IMR-90 (cell line): Measurements from ENCODE around the gene MLKL. TPM values are rescaled to one million over a fixed set of nuclear protein-coding genes. Genes with fewer than 3 reads are reported as not detected.

Experiments used
- ATAC-seq: fragments of 200-7000 bp; cut with Tn5 transposase; 2 replicates; pipeline ENCODE4 v1.9.1; 2020; ENCODE audit warnings: low read depth, mild to moderate bottlenecking, moderate library complexity
- BruUV-seq: library from RNA; stranded (reverse); fragments of 400-500 nt; replicated peaks from 2 replicates; lab custom pipeline; 2021; lab: Mats Ljungman, UMichigan
- CTCF ChIA-PET: fragments of 300-600 bp; formaldehyde crosslinking; extraction: SDS; loops from one replicate; lab custom pipeline; 2021; ENCODE audit warnings: antibody characterized with exemption; lab: Yijun Ruan, JAX
- POLR2A ChIA-PET: fragments of 300-600 bp; sonication (Branson Sonifier 250); formaldehyde crosslinking; loops from one replicate; lab custom pipeline; 2022; ENCODE audit warnings: antibody characterized with exemption; ENCODE audit not compliant: unreplicated experiment; lab: Charles Lee
- DNase-seq: peaks from one replicate; pipeline ENCODE4 v3.0.0; 2013
- H2AFZ ChIP-seq: replicated peaks from 2 replicates; pipeline ENCODE3; 2013; ENCODE audit warnings: low read length, mild to moderate bottlenecking; ENCODE audit not compliant: poor library complexity
- H2AK5ac ChIP-seq: 2 replicates; pipeline ENCODE4 v1.6.1; 2013; ENCODE audit warnings: low read depth, low read length, inconsistent platforms
- H2AK9ac ChIP-seq: replicated peaks from 2 replicates; pipeline ENCODE3; 2013; ENCODE audit warnings: mild to moderate bottlenecking, low read depth, low read length, moderate library complexity; ENCODE audit not compliant: poor library complexity
- H2BK120ac ChIP-seq: 2 replicates; pipeline ENCODE4 v1.6.1; 2013; ENCODE audit warnings: low read depth, low read length, inconsistent platforms
- H2BK15ac ChIP-seq: 3 replicates; pipeline ENCODE4 v1.6.1; 2013; ENCODE audit warnings: low read depth, low read length, inconsistent platforms
- H2BK20ac ChIP-seq: 2 replicates; pipeline ENCODE4 v1.6.1; 2013; ENCODE audit warnings: low read depth, mild to moderate bottlenecking, inconsistent platforms, low read length, moderate library complexity
- H2BK5ac ChIP-seq: 2 replicates; pipeline ENCODE4 v1.6.1; 2013; ENCODE audit warnings: mild to moderate bottlenecking, low read depth, low read length, inconsistent platforms; ENCODE audit not compliant: poor library complexity, severe bottlenecking
- H3K14ac ChIP-seq: replicated peaks from 2 replicates; pipeline ENCODE4 v1.6.1; 2013; ENCODE audit warnings: low read depth, low read length, inconsistent platforms
- H3K18ac ChIP-seq: 2 replicates; pipeline ENCODE4 v1.6.1; 2013; ENCODE audit warnings: low read depth, low read length, control low read depth
- H3K23ac ChIP-seq: 2 replicates; pipeline ENCODE4 v1.6.1; 2013; ENCODE audit warnings: low read depth, low read length, inconsistent platforms
- H3K27ac ChIP-seq: 2 replicates; pipeline ENCODE4 v1.5.1; 2013; ENCODE audit warnings: mild to moderate bottlenecking, control low read depth, low read length; ENCODE audit not compliant: insufficient read depth
- H3K27me3 ChIP-seq: 2 replicates; pipeline ENCODE4 v1.6.1; 2013; ENCODE audit warnings: low read length; ENCODE audit not compliant: control insufficient read depth, insufficient read depth
- H3K36me3 ChIP-seq: 2 replicates; pipeline ENCODE4 v1.6.1; 2013; ENCODE audit warnings: low read length, mixed read lengths; ENCODE audit not compliant: control insufficient read depth, insufficient read depth
- H3K4ac ChIP-seq: 2 replicates; pipeline ENCODE4 v1.6.1; 2013; ENCODE audit warnings: low read depth, low read length, inconsistent platforms
- H3K4me1 ChIP-seq: 2 replicates; pipeline ENCODE4 v1.6.1; 2013; ENCODE audit warnings: low read length, mixed read lengths; ENCODE audit not compliant: control insufficient read depth, insufficient read depth
- H3K4me2 ChIP-seq: 2 replicates; pipeline ENCODE4 v1.6.1; 2013; ENCODE audit warnings: low read depth, mild to moderate bottlenecking, control low read depth, low read length, moderate library complexity
- H3K4me3 ChIP-seq: 2 replicates; pipeline ENCODE4 v1.5.1; 2013; ENCODE audit warnings: low read depth, mild to moderate bottlenecking, control low read depth, low read length, moderate library complexity; ENCODE audit not compliant: insufficient read depth
- H3K56ac ChIP-seq: 2 replicates; pipeline ENCODE4 v1.6.1; 2013; ENCODE audit warnings: low read length, inconsistent platforms; ENCODE audit not compliant: insufficient read depth; ENCODE audit errors: extremely low read depth
- H3K79me1 ChIP-seq, 2 experiments: 2 replicates each; pipeline ENCODE4 v1.6.1; 2013; ENCODE audit warnings: low read length in 2 of 2, inconsistent platforms in 1 of 2, low read depth in 1 of 2
- H3K9ac ChIP-seq: 2 replicates; pipeline ENCODE4 v1.6.1; 2013; ENCODE audit warnings: low read depth, low read length, control low read depth
- H3K9me1 ChIP-seq: 2 replicates; pipeline ENCODE4 v1.6.1; 2013; ENCODE audit warnings: low read length, inconsistent platforms; ENCODE audit not compliant: insufficient read depth
- H3K9me3 ChIP-seq: 2 replicates; pipeline ENCODE4 v1.6.1; 2013; ENCODE audit warnings: low read length; ENCODE audit not compliant: control insufficient read depth, insufficient read depth
- H4K20me1 ChIP-seq: 2 replicates; pipeline ENCODE4 v1.6.1; 2013; ENCODE audit warnings: low read length, inconsistent platforms; ENCODE audit not compliant: insufficient read depth
- H4K5ac ChIP-seq: 2 replicates; pipeline ENCODE4 v1.6.1; 2013; ENCODE audit warnings: mild to moderate bottlenecking, low read depth, low read length, control low read depth
- H4K8ac ChIP-seq, 2 experiments: 2 replicates each; pipeline ENCODE4 v1.6.1; 2013; ENCODE audit warnings: low read depth in 2 of 2, low read length in 2 of 2, control low read depth in 1 of 2, inconsistent platforms in 1 of 2
- H4K91ac ChIP-seq: 2 replicates; pipeline ENCODE4 v1.6.1; 2013; ENCODE audit warnings: low read depth, low read length, inconsistent platforms; ENCODE audit not compliant: insufficient read depth
- BHLHE40 ChIP-seq: fragments of 150-350 bp; IDR thresholded peaks from 2 replicates; pipeline ENCODE4 v1.6.1; 2016; ENCODE audit warnings: mild to moderate bottlenecking, low read depth, low read length
- CEBPB ChIP-seq: IDR thresholded peaks from 2 replicates; pipeline ENCODE4 v1.6.1; 2012; ENCODE audit warnings: low read depth, low read length, improper control_type of control experiment
- CHD1 ChIP-seq: IDR thresholded peaks from 2 replicates; pipeline ENCODE4 v1.6.1; 2012; ENCODE audit warnings: low read depth, low read length, improper control_type of control experiment
- FOS ChIP-seq: fragments of 150-350 bp; IDR thresholded peaks from 2 replicates; pipeline ENCODE4 v1.6.1; 2016; ENCODE audit warnings: low read depth, low read length
- MAZ ChIP-seq: IDR thresholded peaks from 2 replicates; pipeline ENCODE4 v1.6.1; 2012; ENCODE audit warnings: low read depth, mild to moderate bottlenecking, low read length, improper control_type of control experiment, moderate library complexity, borderline replicate concordance
- MXI1 ChIP-seq: IDR thresholded peaks from 2 replicates; pipeline ENCODE4 v1.6.1; 2012; ENCODE audit warnings: low read depth, mild to moderate bottlenecking, low read length, moderate library complexity, borderline replicate concordance
- NFE2L2 ChIP-seq: fragments of 150-350 bp; IDR thresholded peaks from 2 replicates; pipeline ENCODE4 v1.6.1; 2016; ENCODE audit warnings: low read depth, mild to moderate bottlenecking, low read length
- POLR2A ChIP-seq: IDR thresholded peaks from 2 replicates; pipeline ENCODE4 v1.6.1; 2012; ENCODE audit warnings: mild to moderate bottlenecking, low read depth, low read length
- RAD21 ChIP-seq: IDR thresholded peaks from 2 replicates; pipeline ENCODE4 v1.6.1; 2012; ENCODE audit warnings: low read length, improper control_type of control experiment
- RCOR1 ChIP-seq: IDR thresholded peaks from 2 replicates; pipeline ENCODE4 v1.6.1; 2012; ENCODE audit warnings: mild to moderate bottlenecking, low read length, improper control_type of control experiment; ENCODE audit not compliant: insufficient replicate concordance
- RFX5 ChIP-seq: IDR thresholded peaks from 2 replicates; pipeline ENCODE4 v1.8.0; 2012; ENCODE audit warnings: low read depth, mild to moderate bottlenecking, low read length, moderate library complexity
- SMC3 ChIP-seq: fragments of 150-350 bp; IDR thresholded peaks from 2 replicates; pipeline ENCODE4 v1.6.1; 2016; ENCODE audit warnings: low read depth, mild to moderate bottlenecking, antibody characterized with exemption, low read length, moderate library complexity
- WGBS, 2 experiments: methylation state at CpG; one replicate each; pipeline versions ENCODE4 v1.1.5 to v1.1.7; 2013; ENCODE audit warnings: missing lambda C conversion rate in 2 of 2; ENCODE audit not compliant: insufficient read length in 1 of 2; ENCODE audit errors: extremely low coverage in 2 of 2; 5-methylcytosine and 5-hydroxymethylcytosine counted together
- dilution Hi-C: fragments of 300-500 bp; cut with HindIII; formaldehyde crosslinking; loops from one replicate; pipeline ENCODE4 v1.14.3; 2018; ENCODE audit warnings: low sequenced_read_pairs; ENCODE audit not compliant: unreplicated experiment
- in situ Hi-C: fragments of 300-500 bp; cut with MboI; formaldehyde crosslinking; loops from 3 replicates; pipeline ENCODE4 v1.14.3; 2019; ENCODE audit warnings: low sequenced_read_pairs, inconsistent platforms, mixed read lengths
- intact Hi-C: fragments of 100-400 bp; cut with micrococcal nuclease; formaldehyde crosslinking; loops from 2 replicates; pipeline ENCODE4 v1.10.0; 2022
- polyA plus RNA-seq, 3 experiments: library from polyadenylated mRNA; depleted of rRNA; stranded (reverse); fragments of >200 nt; gene quantifications; 2 replicates each; pipeline ENCODE4 v1.2.3, GENCODE V29; 2012; ENCODE audit warnings: low replicate concordance in 1 of 3
- total RNA-seq: library from RNA; depleted of rRNA; stranded (reverse); fragments of >200 nt; gene quantifications from 2 replicates; pipeline ENCODE4 v1.2.3, GENCODE V29; 2012
- TF ChIP-seq, protein P1 (sequence below): fragments of 150-350 bp; IDR thresholded peaks from 2 replicates; pipeline ENCODE4 v1.6.1; 2017; ENCODE audit warnings: mild to moderate bottlenecking, antibody characterized with exemption, low read length, low read depth
- TF ChIP-seq, protein P2 (sequence below): conservative IDR thresholded peaks from 2 replicates; pipeline ENCODE4 v1.5.1; 2012; ENCODE audit warnings: mild to moderate bottlenecking, low read depth, low read length, improper control_type of control experiment

The MLKL gene
- total and polyA plus RNA-seq, 2 of the 4 experiments (the other 2 are of a cell fraction) = 3.6 to 4.5 TPM

DNA sequence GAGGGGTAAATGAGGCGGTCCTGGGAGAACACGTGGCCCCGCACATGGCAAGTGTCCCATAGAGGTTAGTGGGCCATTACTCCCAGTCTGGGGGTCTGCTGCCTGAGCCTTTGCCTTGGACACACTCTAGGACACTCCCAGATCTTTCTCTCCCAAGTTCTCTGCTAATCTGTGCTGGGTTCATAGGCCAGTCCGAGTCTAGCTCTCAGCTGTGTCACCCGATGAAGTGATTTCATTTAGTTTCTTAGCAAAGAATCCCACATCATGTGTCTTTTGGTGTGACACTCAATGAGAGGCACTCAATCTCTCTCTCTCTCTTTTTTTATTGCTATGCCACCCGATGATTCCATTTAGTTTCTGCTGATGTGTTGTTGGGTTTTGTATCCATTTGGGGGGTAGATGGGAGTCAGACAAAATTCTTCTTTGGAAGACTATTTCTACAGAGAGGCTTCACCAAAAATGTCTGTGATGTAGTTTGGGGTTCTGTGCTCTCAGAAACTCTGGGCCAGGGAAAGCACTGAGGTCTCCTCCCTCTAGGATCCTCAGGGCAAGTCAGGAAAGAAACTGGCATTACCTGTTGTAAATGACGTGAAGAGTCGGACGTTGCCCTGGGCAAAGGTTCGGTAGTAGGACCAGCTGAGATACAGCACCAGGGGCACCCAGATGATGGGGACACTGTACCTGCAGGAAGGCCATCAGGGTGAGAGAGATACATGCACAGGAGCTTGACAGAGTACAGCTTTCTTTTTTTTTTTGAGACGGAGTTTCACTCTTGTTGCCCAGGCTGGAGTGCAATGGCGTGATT lies 25.2 kb upstream of the MLKL start:
- no peak overlapping the region for H3K14ac ChIP-seq
- peaks cover 4% of the 10 kb centered on the region; the same call in 1 of the 2 replicates for H3K9me3 ChIP-seq
- dilution Hi-C loops (no loop called here), in situ Hi-C loops (no loop called here), intact Hi-C loops (no loop called here)
- H3K36me3 ChIP-seq = no peaks in the 10 kb centered on the region
- H4K91ac ChIP-seq = no peak overlapping the region
- H4K5ac ChIP-seq = no peak overlapping the region
- H2BK5ac ChIP-seq = no peak overlapping the region
- no peak for DNase-seq
- H3K4me1 ChIP-seq = peaks cover 12% of the 10 kb centered on the region
- no TSS peak for BruUV-seq
- H3K4me2 ChIP-seq = no peak overlapping the region
- POLR2A ChIA-PET = no interaction called here
- no peaks in the 10 kb centered on the region for H3K79me1 ChIP-seq
- no peak overlapping the region for H3K27ac ChIP-seq
- H2BK15ac ChIP-seq = no peak overlapping the region; the same call in 2 of the 3 replicates
- H3K4ac ChIP-seq = no peak overlapping the region; the same call in 1 of the 2 replicates
- H3K18ac ChIP-seq = no peak overlapping the region
- no peak overlapping the region; the same call in 1 of the 2 replicates for H2BK120ac ChIP-seq
- no peak overlapping the region; a peak in 1 of 4 replicates for H4K8ac ChIP-seq
- H2AK5ac ChIP-seq = peak overlapping the region; percentile 21; the same call in 1 of the 2 replicates
- CTCF ChIA-PET = interaction anchor here (1.4 to 3.5 kb wide), 5 partner anchors 9 to 137 kb away, joined by 4 to 14 read pairs (median 8); no protein-coding TSS in a partner anchor
- no peak overlapping the region for H2AFZ ChIP-seq
- no peak overlapping the region for H3K9ac ChIP-seq
- H4K20me1 ChIP-seq = no peaks in the 10 kb centered on the region
- no peaks in the 10 kb centered on the region; the same call in 1 of the 2 replicates for H3K9me1 ChIP-seq
- no peak for ATAC-seq
- WGBS, 2 experiments = no CpG with 5 or more reads among the region's 12 CpGs
- no peaks in the 10 kb centered on the region; the same call in 1 of the 2 replicates for H3K27me3 ChIP-seq
- no peak overlapping the region for H2BK20ac ChIP-seq
- no peak overlapping the region for H3K4me3 ChIP-seq
- no peak overlapping the region for H2AK9ac ChIP-seq
- H3K56ac ChIP-seq = no peak overlapping the region
- no peak overlapping the region for H3K23ac ChIP-seq
- TF ChIP-seq MXI1 (no peak), FOS (no peak), CHD1 (no peak), RCOR1 (no peak), POLR2A (no peak), RAD21 (no peak), BHLHE40 (no peak), MAZ (no peak), SMC3 (no peak), NFE2L2 (no peak), CEBPB (no peak), RFX5 (no peak)
- TF ChIP-seq, protein P1, sequence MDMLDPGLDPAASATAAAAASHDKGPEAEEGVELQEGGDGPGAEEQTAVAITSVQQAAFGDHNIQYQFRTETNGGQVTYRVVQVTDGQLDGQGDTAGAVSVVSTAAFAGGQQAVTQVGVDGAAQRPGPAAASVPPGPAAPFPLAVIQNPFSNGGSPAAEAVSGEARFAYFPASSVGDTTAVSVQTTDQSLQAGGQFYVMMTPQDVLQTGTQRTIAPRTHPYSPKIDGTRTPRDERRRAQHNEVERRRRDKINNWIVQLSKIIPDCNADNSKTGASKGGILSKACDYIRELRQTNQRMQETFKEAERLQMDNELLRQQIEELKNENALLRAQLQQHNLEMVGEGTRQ = no peak
- TF ChIP-seq, protein P2, sequence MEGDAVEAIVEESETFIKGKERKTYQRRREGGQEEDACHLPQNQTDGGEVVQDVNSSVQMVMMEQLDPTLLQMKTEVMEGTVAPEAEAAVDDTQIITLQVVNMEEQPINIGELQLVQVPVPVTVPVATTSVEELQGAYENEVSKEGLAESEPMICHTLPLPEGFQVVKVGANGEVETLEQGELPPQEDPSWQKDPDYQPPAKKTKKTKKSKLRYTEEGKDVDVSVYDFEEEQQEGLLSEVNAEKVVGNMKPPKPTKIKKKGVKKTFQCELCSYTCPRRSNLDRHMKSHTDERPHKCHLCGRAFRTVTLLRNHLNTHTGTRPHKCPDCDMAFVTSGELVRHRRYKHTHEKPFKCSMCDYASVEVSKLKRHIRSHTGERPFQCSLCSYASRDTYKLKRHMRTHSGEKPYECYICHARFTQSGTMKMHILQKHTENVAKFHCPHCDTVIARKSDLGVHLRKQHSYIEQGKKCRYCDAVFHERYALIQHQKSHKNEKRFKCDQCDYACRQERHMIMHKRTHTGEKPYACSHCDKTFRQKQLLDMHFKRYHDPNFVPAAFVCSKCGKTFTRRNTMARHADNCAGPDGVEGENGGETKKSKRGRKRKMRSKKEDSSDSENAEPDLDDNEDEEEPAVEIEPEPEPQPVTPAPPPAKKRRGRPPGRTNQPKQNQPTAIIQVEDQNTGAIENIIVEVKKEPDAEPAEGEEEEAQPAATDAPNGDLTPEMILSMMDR = no peak
